ENCODE data around the gene PCDHB10.
A peak's percentile ranks its signal among the peaks of the same experiment; 100 is the strongest.
"Not testable (repeated sequence)": the region's sequence is repeated elsewhere in the genome, so short reads cannot be mapped to it uniquely, and the experiment has no call there.

The PCDHB10 gene

DNA sequence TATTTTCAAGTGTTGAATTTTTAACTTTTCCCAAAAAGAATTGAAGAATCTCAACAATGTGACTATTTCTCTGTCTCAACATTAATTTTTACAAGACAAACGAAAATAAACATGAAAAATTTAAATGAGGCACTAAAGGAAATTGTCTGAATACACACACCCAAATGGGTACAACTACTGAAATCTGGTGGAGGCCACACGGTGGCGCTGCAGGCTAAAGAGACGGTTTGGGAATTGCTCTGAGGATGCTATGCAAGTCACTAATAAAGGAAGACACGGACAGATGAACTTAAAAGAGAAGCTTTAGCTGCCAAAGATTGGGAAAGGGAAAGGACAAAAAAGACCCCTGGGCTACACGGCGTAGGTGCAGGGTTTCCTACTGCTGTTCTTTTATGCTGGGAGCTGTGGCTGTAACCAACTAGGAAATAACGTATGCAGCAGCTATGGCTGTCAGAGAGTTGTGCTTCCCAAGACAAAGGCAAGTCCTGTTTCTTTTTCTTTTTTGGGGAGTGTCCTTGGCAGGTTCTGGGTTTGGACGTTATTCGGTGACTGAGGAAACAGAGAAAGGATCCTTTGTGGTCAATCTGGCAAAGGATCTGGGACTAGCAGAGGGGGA is at the start of gene PCDHB10:
PCDHB10 (plus strand) TSS at position 244 of the 616 bp plus-strand sequence; CDS start at position 444, 200 bp downstream.
- DNase-seq (ENCODE audit: low read depth in 2 of 2): no peak

DNA sequence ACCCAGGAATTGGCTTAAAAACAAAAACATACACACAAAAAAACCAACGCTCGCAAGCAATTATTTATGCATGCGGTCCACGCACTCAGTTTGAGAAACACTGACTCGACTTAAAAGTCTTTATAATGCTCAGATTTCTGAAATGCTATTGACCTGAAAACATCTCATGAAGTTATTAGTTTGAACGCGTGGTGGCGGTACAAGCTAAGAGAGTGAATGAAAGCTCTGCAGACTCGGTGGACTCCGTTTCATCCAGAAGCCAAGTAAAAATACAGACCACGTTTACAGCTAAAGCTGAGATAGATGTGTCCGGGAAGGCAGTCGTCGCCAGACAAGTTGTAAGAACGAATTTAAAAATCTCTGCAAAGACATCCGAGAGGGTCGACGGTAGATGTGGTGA is 42.3 kb upstream of the PCDHB10 start, which contains the start of gene PCDHB6:
PCDHB6 (plus strand) TSS at position 246 of the 400 bp plus-strand sequence. CDS start 201 bp downstream, outside the sequence.
- no peak for DNase-seq (ENCODE audit: low read depth in 2 of 2)

- DNase-seq (ENCODE audit: low read depth in 2 of 2): no peak
Observed at GRCh38 chr5:141150224-141150992, 41.7 kb upstream of the PCDHB10 start.

GRCh38 chr5:141150993-141151325 is 41.2 kb upstream of the PCDHB10 start:
- no peak for DNase-seq (ENCODE audit: low read depth in 2 of 2)

- DNase-seq (ENCODE audit: low read depth in 2 of 2): not testable (repeated sequence)
Observed at GRCh38 chr5:141151632-141152031, 40.5 kb upstream of the PCDHB10 start.

- DNase-seq (ENCODE audit: low read depth in 2 of 2): not testable (repeated sequence)
Observed at GRCh38 chr5:141152096-141152495, 40.1 kb upstream of the PCDHB10 start.

DNA sequence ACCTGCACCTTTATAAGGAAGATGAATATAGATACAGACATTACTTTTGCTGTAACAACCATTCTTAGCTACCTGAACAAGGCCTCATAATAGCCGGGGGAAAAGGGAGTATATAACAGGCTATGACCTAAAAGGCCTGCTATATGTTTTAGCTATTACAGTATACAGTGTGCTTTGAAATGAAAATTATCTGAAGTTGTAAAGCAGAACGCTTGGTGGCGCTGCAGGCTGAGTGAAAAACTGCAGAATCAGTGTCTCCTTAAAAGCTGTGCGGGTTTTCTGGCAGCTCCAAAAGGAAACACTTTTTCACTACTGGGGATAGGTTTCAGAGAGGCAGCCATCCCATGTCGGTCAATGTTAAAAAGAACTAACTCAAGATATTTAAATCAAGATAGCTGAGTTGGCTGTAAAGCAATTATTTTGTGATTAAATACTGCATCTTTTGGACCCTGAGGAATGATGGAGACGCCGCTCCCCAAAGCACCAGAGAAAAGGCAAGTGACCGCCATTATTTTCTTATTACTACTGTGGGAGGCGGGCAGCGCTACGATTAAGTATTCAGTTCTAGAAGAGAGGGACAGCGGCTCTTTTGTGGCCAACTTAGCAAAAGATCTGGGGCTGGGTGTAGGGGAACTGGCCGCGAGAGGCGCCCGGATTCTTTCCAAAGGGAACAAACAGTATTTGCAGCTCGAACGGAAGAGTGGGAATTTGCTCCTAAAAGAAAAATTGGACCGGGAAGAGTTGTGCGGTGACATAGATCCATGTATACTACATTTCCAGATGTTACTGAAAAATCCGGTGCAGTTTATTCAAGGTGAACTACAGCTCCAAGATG is 36.4 kb upstream of the PCDHB10 start:
- DNase-seq (ENCODE audit: low read depth in 2 of 2): no peak

- not testable (repeated sequence) for DNase-seq (ENCODE audit: low read depth in 2 of 2)
Observed at GRCh38 chr5:141157356-141157755, 34.8 kb upstream of the PCDHB10 start.

GRCh38 chr5:141157901-141158300 is 34.3 kb upstream of the PCDHB10 start:
- not testable (repeated sequence) for DNase-seq (ENCODE audit: low read depth in 2 of 2)

GRCh38 chr5:141172381-141173204 is 19.6 kb upstream of the PCDHB10 start, which contains the start of gene PCDHB7:
Gene PCDHB7, plus strand, starts transcription at chr5:141172644. Its CDS starts 192 bp downstream, at chr5:141172836.
- peak in 1 of 2 donors; percentile 16 for DNase-seq (ENCODE audit: low read depth in 2 of 2)

GRCh38 chr5:141174291-141175104 is 17.7 kb upstream of the PCDHB10 start:
- DNase-seq (ENCODE audit: low read depth in 2 of 2): not testable (repeated sequence)

DNA sequence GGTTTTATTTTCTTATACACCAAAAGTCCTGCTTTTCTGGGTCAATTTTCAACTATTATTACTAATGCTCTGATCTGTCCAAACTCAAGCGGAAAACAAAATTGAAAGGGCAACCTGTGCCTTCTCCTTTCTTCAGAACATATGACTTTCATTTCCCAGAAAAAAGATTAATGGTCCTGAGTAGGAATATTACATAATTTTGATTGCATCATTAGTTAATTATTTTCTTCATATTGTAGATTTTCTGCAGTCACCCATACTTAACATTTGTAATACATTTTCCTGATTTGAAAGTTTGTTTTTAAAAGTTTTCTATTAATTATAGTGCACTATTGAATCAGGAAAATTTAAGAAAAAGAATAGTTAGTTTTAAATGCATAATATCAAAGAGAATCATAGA is 16.2 kb upstream of the PCDHB10 start:
- no peak for DNase-seq (ENCODE audit: low read depth in 2 of 2)

GRCh38 chr5:141177577-141178191 is 14.5 kb upstream of the PCDHB10 start, which contains the start of gene PCDHB8:
Gene PCDHB8, plus strand, starts transcription at chr5:141177790. Its CDS starts 245 bp downstream, at chr5:141178035.
- not testable (repeated sequence) for DNase-seq (ENCODE audit: low read depth in 2 of 2)

DNA sequence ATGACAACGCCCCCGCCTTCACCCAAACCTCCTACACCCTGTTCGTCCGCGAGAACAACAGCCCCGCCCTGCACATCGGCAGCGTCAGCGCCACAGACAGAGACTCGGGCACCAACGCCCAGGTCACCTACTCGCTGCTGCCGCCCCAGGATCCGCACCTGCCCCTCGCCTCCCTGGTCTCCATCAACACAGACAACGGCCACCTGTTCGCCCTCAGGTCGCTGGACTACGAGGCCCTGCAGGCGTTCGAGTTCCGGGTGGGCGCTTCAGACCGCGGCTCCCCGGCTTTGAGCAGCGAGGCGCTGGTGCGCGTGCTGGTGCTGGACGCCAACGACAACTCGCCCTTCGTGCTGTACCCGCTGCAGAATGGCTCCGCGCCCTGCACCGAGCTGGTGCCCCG is 12.8 kb upstream of the PCDHB10 start:
- DNase-seq (ENCODE audit: low read depth in 2 of 2): not testable (repeated sequence)

DNA sequence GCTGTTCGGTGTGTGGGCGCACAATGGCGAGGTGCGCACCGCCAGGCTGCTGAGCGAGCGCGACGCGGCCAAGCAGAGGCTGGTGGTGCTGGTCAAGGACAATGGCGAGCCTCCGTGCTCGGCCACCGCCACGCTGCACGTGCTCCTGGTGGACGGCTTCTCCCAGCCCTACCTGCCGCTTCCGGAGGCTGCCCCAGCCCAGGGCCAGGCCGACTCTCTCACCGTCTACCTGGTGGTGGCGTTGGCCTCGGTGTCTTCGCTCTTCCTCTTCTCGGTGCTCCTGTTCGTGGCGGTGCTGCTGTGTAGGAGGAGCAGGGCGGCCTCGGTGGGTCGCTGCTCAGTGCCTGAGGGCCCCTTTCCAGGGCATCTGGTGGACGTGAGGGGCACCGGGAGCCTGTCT is 12.3 kb upstream of the PCDHB10 start:
- not testable (repeated sequence) for DNase-seq (ENCODE audit: low read depth in 2 of 2)

GRCh38 chr5:141180313-141180712 is 11.8 kb upstream of the PCDHB10 start:
- DNase-seq (ENCODE audit: low read depth in 2 of 2): no peak

- DNase-seq (ENCODE audit: low read depth in 2 of 2): no peak
Observed at GRCh38 chr5:141182248-141182647, 9.9 kb upstream of the PCDHB10 start, which contains the start of gene PCDHB16. Gene PCDHB16, plus strand, starts transcription at chr5:141182387. Its CDS starts 173 bp downstream, at chr5:141182560.

DNA sequence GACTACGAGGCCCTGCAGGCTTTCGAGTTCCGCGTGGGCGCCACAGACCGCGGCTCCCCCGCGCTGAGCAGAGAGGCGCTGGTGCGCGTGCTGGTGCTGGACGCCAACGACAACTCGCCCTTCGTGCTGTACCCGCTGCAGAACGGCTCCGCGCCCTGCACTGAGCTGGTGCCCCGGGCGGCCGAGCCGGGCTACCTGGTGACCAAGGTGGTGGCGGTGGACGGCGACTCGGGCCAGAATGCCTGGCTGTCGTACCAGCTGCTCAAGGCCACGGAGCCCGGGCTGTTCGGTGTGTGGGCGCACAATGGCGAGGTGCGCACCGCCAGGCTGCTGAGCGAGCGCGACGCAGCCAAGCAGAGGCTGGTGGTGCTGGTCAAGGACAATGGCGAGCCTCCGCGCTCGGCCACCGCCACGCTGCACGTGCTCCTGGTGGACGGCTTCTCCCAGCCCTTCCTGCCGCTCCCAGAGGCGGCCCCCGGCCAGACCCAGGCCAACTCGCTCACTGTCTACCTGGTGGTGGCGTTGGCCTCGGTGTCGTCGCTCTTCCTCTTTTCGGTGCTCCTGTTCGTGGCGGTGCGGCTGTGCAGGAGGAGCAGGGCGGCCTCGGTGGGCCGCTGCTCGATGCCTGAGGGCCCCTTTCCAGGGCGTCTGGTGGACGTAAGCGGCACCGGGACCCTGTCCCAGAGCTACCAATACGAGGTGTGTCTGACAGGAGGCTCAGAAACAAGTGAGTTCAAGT is 7.9 kb upstream of the PCDHB10 start:
- DNase-seq (ENCODE audit: low read depth in 2 of 2): not testable (repeated sequence)
